Tongue (tissue), 2 donors: Measurements from ENCODE around the gene LYZ. TPM values are rescaled to one million over a fixed set of nuclear protein-coding genes. Genes with fewer than 3 reads are reported as not detected.
A peak's percentile ranks its signal among the peaks of the same experiment; 100 is the strongest.

Experiments
- DNase-seq: peaks from one replicate; pipeline ENCODE4 v3.0.0-alpha.2; 2015
- total RNA-seq: library from RNA; depleted of rRNA; stranded (reverse); fragments of >200 nt; gene quantifications from one replicate; pipeline ENCODE4 v1.2.3, GENCODE V29; 2014

LYZ gene
- total RNA-seq, 1 donor from 2014 or later, result 32.8 TPM

- DNase-seq, result no peak
These were observed 9.2 kb upstream of the LYZ start for GRCh38 chr12:69338936-69339335.

- DNase-seq, result no peak
These were observed 8.2 kb upstream of the LYZ start for GRCh38 chr12:69339999-69340398.

GRCh38 chr12:69341328-69341727, 6.9 kb upstream of the LYZ start:
- DNase-seq, result no peak

- no peak for DNase-seq
These were observed 5.8 kb upstream of the LYZ start for GRCh38 chr12:69342421-69342820.

GRCh38 chr12:69343357-69343756, 4.8 kb upstream of the LYZ start:
- DNase-seq, result no peak

GRCh38 chr12:69343885-69344612, 4.1 kb upstream of the LYZ start:
- no peak for DNase-seq

- DNase-seq, result no peak
These were observed 3.1 kb upstream of the LYZ start for GRCh38 chr12:69345077-69345476.

GRCh38 chr12:69345742-69346141, 2.4 kb upstream of the LYZ start:
- no peak for DNase-seq

GRCh38 chr12:69350002-69350626, 1.9 kb downstream of the LYZ start:
- no peak for DNase-seq

GRCh38 chr12:69350777-69351176, 2.6 kb downstream of the LYZ start:
- DNase-seq, result no peak

- no peak for DNase-seq
These were observed 3.5 kb downstream of the LYZ start for GRCh38 chr12:69351462-69352236.

GRCh38 chr12:69352904-69353303, 4.7 kb downstream of the LYZ start:
- no peak for DNase-seq

GRCh38 chr12:69354172-69354555, 6.0 kb downstream of the LYZ start:
- no peak for DNase-seq

GRCh38 chr12:69354556-69355187, 6.5 kb downstream of the LYZ start:
- no peak for DNase-seq

- no peak for DNase-seq
These were observed 7.3 kb downstream of the LYZ start for GRCh38 chr12:69355363-69356028.

- DNase-seq, result peak; percentile 96
These were observed 11.6 kb downstream of the LYZ start, which contains the start of gene YEATS4 for GRCh38 chr12:69359531-69360347. YEATS4 (plus strand) TSS chr12:69359743; CDS start chr12:69359973, 230 bp downstream.

- no peak for DNase-seq
These were observed 12.1 kb downstream of the LYZ start for GRCh38 chr12:69360348-69360672.

GRCh38 chr12:69366796-69367195, 18.6 kb downstream of the LYZ start:
- no peak for DNase-seq

- DNase-seq, result no peak
These were observed 20.0 kb downstream of the LYZ start for GRCh38 chr12:69368171-69368570.

GRCh38 chr12:69383074-69383473, 34.9 kb downstream of the LYZ start:
- no peak for DNase-seq

GRCh38 chr12:69385038-69385437, 36.9 kb downstream of the LYZ start:
- DNase-seq, result no peak
